NCI-H524 treated with DMSO at 0.1 percent for 48 hours (cell line): Measurements from ENCODE around the gene NFIA.
A peak's percentile ranks its signal among the peaks of the same experiment; 100 is the strongest.

Source experiments
- DNase-seq: peaks from one replicate; lab custom pipeline; 2025; lab: John Stamatoyannopoulos, UW

Gene NFIA

DNA sequence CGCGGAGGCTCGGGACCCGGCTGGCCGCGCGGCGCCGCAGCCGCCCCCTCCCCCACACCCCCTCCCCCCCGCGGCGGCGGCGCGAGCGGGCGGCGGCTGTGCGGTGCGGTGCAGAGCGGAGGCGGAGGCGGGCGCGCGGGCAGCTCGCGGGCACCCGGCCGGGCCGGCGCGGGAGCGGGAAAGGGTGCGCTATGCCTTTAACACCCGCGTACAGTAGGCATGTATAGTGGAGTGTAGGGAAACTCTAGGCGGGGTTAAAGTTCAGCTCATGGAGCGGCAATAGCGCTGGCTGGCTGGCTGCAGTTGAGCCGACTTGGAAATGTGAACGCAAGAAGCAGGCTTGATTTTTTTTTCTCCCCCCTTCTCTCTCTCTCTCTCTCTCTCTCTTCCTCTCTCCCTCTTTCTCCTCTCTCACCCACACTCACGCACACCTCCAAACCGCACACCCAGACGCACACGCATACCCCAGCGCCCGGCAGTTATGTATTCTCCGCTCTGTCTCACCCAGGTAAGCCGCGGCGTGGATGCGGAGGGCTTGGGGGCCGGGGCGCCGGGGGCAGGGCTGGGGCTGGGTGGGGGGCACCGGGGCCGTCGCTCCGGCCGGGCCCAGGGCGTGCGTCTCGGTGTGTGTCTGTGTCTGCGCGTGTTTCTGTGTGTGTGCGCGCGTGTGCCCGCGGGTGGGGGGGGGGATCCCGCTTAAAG, at the start of gene NFIA:
NFIA (plus strand) TSS at position 251 of the 702 bp plus-strand sequence.
- no peak for DNase-seq

DNA sequence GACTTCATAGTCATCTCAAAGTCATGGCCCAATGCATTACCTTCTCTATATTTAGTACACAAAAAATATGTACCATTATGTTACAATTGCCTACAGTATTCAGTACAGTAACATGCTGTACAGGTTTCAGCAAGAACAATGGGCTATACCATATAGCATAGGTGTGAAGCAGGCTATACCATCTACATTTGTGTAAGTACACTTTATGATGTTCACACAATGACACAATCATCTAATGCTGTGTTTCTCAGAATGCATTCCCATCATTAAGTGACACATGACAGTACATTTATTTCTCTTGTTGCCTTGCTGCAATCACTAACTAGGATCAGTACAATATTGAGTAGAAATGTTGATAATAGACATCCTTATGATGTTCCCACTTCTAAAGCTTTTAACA, 46.5 kb upstream of the NFIA start:
- no peak for DNase-seq

- DNase-seq, result peak; percentile 68
Measured at GRCh38 chr1:61042466-61043009, 39.8 kb upstream of the NFIA start.

- DNase-seq, result peak; percentile 21
Measured at GRCh38 chr1:61043010-61043820, 39.1 kb upstream of the NFIA start.

GRCh38 chr1:61046434-61046833, 35.9 kb upstream of the NFIA start:
- DNase-seq, result no peak

- peak; percentile 4 for DNase-seq
Measured at GRCh38 chr1:61047061-61047460, 35.3 kb upstream of the NFIA start.

GRCh38 chr1:61049850-61050540, 32.4 kb upstream of the NFIA start:
- peak; percentile 22 for DNase-seq

- DNase-seq, result no peak
Measured at GRCh38 chr1:61050541-61051442, 31.6 kb upstream of the NFIA start.

- no peak for DNase-seq
Measured at GRCh38 chr1:61051443-61051718, 31.0 kb upstream of the NFIA start.

GRCh38 chr1:61051719-61052394, 30.5 kb upstream of the NFIA start:
- DNase-seq, result no peak

DNA sequence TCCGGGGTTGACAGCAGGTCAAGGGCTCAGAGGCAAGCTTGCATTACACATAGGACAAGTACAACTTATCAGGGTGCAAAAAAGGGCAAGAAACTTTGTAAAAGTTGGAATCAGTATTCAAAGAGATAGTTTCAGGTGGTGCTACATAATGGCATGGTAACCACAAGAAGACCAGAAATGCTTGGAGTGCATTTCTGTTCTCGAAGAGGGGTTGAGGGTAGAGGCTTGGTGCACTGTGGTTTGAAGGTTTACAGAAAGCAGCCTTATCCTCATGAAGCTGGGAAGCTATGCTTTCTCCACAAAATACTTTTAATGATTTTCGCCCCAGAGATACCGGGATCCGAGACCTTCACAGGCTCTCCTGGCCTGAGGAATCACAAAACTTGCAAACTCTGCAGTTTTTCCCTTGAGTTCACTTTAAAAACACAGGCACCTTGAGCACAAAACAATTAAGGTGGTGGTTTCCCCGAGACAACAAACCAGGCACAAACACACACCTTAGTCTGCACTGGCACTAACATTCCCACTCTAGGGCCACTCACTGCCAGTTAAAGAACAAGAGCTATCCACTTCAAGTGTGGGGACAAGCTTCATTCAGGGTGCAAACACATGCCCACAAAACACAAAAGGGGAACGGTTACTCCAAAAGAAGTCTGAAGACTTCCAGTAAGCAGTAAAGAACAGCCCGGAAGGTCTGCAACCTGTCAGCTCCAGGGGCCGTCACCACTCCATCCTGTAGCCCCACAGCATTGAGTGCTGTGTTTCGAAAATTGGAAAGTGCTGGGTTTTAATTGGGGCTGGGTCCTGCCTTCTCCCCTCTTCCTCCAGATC, 29.8 kb upstream of the NFIA start:
- DNase-seq, result no peak

GRCh38 chr1:61053226-61053711, 29.1 kb upstream of the NFIA start:
- no peak for DNase-seq

GRCh38 chr1:61053712-61054600, 28.4 kb upstream of the NFIA start:
- no peak for DNase-seq

GRCh38 chr1:61054601-61054993, 27.8 kb upstream of the NFIA start:
- no peak for DNase-seq

GRCh38 chr1:61055110-61055614, 27.2 kb upstream of the NFIA start:
- no peak for DNase-seq

- DNase-seq, result peak; percentile 5
Measured at GRCh38 chr1:61056196-61056572, 26.2 kb upstream of the NFIA start.

- DNase-seq, result peak; percentile 21
Measured at GRCh38 chr1:61056573-61057439, 25.6 kb upstream of the NFIA start.
